GM18505 (cell line): Measurements from ENCODE around the gene ADAMTSL4.
"Not testable (repeated sequence)": the region's sequence is repeated elsewhere in the genome, so short reads cannot be mapped to it uniquely, and the experiment has no call there.

Experiments used
- ATAC-seq: cut with Tn5 transposase; IDR thresholded peaks from one replicate; pipeline ENCODE4 v1.9.1; 2021; ENCODE audit not compliant: unreplicated experiment
- POLR2A ChIP-seq: IDR thresholded peaks from 4 replicates; pipeline ENCODE4 v1.6.1; 2011; ENCODE audit warnings: borderline replicate concordance; ENCODE audit not compliant: insufficient read depth, insufficient read length; ENCODE audit errors: extremely low read depth

Gene ADAMTSL4

GRCh38 chr1:150562446-150563339 is 13.5 kb downstream of the ADAMTSL4 start:
- peak; percentile 53 for TF ChIP-seq POLR2A
- peak; percentile 37 for ATAC-seq

GRCh38 chr1:150563340-150564038 is 14.3 kb downstream of the ADAMTSL4 start:
- no peak for ATAC-seq
- peak; percentile 46 for TF ChIP-seq POLR2A

GRCh38 chr1:150564051-150564991 is 15.1 kb downstream of the ADAMTSL4 start:
- ATAC-seq: no peak
- no peak for TF ChIP-seq POLR2A

DNA sequence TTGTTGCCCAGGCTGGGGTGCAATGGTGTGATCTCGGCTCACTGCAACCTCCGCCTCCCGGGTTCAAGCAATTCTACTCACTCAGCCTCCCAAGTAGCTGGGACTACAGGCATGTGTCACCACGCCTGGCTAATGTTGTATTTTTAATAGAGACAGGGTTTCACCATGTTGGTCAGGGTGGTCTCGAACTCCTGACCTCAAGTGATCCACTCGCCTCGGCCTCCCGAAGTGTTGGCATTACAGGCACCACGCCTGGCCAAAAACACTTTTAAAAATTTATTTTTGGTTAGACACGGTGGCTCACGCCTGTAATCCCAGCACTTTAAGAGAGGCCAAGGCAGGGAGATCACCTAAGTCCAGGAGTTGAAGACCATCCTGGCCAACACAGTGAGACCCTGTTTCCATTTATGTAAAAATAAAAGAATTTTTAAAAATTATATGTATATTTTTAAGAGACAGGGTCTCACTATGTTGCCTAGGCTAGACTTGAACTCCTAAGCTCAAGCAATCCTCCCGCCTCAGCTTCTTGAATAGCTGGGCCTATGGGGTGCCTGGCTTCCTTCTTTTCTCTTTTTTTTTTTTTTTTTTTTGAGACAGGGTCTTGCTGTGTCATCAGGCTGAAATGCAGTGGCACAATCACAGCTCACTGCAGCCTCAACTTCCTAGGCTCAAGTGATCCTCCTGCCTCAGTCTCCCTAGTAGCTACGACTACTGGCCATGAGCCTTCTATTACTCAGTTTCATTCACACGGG is 16.2 kb downstream of the ADAMTSL4 start:
- not testable (repeated sequence) for ATAC-seq

DNA sequence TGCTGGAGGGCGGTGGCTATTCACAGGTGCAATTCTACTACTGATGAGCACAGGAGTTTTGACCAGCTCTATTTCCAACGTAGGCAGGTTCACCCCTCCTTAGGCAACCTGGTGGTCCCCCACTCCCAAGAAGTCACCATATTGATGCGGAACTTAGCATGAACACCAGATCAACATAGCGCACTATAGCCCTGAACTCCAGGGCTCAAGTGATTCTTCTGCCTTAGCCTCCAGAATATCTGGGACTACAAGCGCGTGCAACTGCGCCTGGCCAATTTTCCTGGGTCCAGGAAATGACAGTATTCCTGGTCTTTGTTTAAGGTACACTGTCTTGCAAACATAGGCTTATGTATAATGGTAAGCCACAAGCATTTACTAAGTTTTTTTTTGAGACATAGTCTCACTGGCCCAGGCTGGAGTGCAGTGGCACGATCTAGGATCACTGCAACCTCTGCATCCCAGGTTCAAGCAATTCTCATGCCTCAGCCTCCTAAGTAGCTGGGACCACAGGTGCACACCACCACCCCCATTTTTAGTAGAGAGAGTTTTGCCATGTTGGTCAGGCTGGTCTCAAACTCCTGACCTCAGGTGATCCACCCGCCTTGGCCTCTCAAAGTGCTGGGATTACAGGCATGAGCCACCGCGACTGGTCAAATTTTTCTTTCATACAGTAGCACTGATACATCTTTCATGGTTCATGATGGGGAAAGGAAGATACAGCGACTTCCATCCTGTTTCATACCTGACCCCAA is 17.6 kb downstream of the ADAMTSL4 start:
- ATAC-seq: no peak
- no peak for TF ChIP-seq POLR2A

- ATAC-seq: no peak
These were observed 18.1 kb downstream of the ADAMTSL4 start for GRCh38 chr1:150567341-150567716.

DNA sequence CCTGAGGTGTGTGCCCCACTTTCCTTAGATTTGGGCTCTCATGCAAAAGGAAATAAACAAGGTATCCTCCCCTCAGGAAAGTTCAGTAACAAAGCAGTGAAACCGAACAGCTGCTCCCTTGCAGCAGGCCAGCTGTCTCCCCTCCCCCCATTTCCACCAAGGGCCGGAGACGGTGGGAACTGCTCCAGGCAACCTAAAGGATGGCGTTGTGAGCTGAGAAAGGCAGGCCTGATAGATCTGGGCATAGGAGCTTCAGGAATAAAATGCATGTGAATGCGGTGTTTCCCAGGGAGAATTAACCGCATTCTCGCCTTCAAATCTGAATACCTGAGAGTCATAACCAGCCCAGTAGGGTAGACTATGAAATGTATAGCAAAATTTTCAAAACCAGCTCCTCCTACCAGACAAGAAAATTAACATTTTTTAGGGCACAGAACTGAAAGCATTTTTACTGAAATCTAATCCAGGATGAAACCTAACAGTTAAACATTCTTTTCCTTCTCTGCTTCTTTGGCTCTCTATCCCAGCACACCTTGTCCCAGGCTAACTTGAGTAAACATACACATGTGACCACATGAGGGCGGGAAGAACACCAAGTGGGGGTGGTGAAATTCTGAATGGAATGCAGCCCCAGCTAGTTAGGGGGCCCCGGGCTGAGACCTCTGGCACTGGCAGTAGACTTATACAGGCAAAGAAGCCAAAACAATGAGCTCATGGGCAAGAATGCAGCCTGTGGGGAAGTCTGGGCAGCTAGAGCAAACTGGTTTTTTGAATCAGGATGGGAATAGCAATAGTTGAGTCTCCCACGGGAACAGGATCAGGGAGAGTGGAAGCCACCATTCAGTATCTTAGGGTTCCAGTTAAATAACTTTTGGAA is 18.7 kb downstream of the ADAMTSL4 start:
- TF ChIP-seq POLR2A: no peak
- ATAC-seq: no peak

More at GRCh38 chr1:150567341-150567716, 18.1 kb downstream of the ADAMTSL4 start:
- TF ChIP-seq POLR2A: peak; percentile 59

- peak; percentile 48 for TF ChIP-seq POLR2A
- no peak for ATAC-seq
These were observed 19.4 kb downstream of the ADAMTSL4 start for GRCh38 chr1:150568594-150568966.

- peak; percentile 40 for TF ChIP-seq POLR2A
- no peak for ATAC-seq
These were observed 23.9 kb downstream of the ADAMTSL4 start for GRCh38 chr1:150572918-150573647.

GRCh38 chr1:150573648-150574071 is 24.5 kb downstream of the ADAMTSL4 start:
- not testable (repeated sequence) for ATAC-seq

GRCh38 chr1:150574260-150575071 is 25.3 kb downstream of the ADAMTSL4 start:
- peak; percentile 31 for TF ChIP-seq POLR2A
- ATAC-seq: no peak
